GM10248 (cell line): ENCODE results near the gene TSC22D2.

Source experiments
- CTCF ChIA-PET: fragments of 300-600 bp; sonication (Branson Sonifier 250); formaldehyde crosslinking; extraction: SDS; loops from one replicate; lab custom pipeline; 2021; ENCODE audit warnings: antibody characterized with exemption; lab: Yijun Ruan, JAX
- POLR2A ChIA-PET: fragments of 350-650 bp; sonication (Branson Sonifier 250); formaldehyde crosslinking; extraction: SDS; loops from one replicate; lab custom pipeline; 2020; ENCODE audit warnings: antibody characterized with exemption; lab: Yijun Ruan, JAX
- DNase-seq: peaks from one replicate; pipeline ENCODE4 v3.0.0; 2012; ENCODE audit errors: extremely low spot score
- TF ChIP-seq, protein P1 (sequence below): IDR thresholded peaks from 2 replicates; pipeline ENCODE4 v1.5.1; 2012; ENCODE audit warnings: mild to moderate bottlenecking, low read depth; ENCODE audit errors: extremely low read depth, missing control alignments, control extremely low read depth

The TSC22D2 gene

GRCh38 chr3:150429767-150430671 lies 21.9 kb downstream of the TSC22D2 start:
- TF ChIP-seq, protein P1, sequence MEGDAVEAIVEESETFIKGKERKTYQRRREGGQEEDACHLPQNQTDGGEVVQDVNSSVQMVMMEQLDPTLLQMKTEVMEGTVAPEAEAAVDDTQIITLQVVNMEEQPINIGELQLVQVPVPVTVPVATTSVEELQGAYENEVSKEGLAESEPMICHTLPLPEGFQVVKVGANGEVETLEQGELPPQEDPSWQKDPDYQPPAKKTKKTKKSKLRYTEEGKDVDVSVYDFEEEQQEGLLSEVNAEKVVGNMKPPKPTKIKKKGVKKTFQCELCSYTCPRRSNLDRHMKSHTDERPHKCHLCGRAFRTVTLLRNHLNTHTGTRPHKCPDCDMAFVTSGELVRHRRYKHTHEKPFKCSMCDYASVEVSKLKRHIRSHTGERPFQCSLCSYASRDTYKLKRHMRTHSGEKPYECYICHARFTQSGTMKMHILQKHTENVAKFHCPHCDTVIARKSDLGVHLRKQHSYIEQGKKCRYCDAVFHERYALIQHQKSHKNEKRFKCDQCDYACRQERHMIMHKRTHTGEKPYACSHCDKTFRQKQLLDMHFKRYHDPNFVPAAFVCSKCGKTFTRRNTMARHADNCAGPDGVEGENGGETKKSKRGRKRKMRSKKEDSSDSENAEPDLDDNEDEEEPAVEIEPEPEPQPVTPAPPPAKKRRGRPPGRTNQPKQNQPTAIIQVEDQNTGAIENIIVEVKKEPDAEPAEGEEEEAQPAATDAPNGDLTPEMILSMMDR: no peak
- DNase-seq: no peak
- CTCF ChIA-PET: interaction anchor here (0.7 to 2.1 kb wide), 8 partner anchors 9 to 66 kb away, joined by 3 to 13 read pairs (median 5); partner anchors contain the start of gene TSC22D2
- POLR2A ChIA-PET: interaction anchor here (0.7 kb wide), 1 partner anchor 108 kb away, joined by 4 read pairs; no protein-coding TSS in a partner anchor

- CTCF ChIA-PET: interaction anchor here (0.9 to 2.5 kb wide), 9 partner anchors 8 to 62 kb away, joined by 3 to 13 read pairs (median 5); no protein-coding TSS in a partner anchor
- no peak for DNase-seq
- POLR2A ChIA-PET: interaction anchor here (2.4 kb wide), 1 partner anchor 24 kb away, joined by 8 read pairs; no protein-coding TSS in a partner anchor
- TF ChIP-seq, protein P1: no peak
Observed at GRCh38 chr3:150433347-150433746, 25.2 kb downstream of the TSC22D2 start.

DNA sequence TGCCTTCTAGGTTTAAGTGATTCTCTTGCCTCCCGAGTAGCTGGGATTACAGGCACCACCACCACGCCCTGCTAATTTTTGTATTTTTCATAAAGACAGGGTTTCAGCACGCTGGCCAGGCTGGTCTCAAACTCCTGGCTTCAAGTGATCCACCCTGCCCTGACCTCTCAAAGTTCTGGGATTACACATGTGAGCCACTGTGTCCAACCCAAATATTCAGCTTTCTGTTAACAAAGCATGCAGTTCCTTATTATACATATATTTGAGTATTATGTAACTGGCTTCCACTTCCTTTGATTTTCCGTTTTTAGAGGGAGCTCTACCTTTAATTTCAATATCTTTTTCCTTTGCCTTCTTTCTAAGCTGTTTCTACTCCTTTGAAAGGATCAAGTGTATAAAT lies 26.1 kb downstream of the TSC22D2 start:
- TF ChIP-seq, protein P1: no peak
- POLR2A ChIA-PET: interaction anchor here (2.4 kb wide), 1 partner anchor 25 kb away, joined by 8 read pairs; no protein-coding TSS in a partner anchor
- CTCF ChIA-PET: interaction anchor here (0.9 to 2.5 kb wide), 11 partner anchors 9 to 626 kb away, joined by 3 to 13 read pairs (median 3); no protein-coding TSS in a partner anchor
- no peak for DNase-seq

DNA sequence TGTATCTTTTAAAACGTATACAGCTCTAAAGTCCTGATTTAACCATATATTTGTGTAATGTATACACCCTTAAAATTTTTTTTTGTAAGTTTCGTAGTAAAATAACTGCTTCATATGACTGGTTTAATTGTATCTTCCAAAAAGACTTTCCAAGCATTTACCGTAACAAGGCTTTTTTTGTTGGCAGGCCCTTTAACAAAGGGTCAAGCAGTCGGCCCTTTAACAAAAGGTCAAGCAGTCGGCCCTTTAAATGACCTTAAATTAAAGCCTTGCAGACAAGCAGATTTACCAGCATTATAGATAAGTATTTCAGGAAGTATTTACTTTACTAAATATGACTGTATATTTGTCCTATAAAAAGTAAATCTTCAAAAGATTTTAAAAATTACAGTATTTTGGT lies 28.1 kb downstream of the TSC22D2 start:
- no peak for DNase-seq
- TF ChIP-seq, protein P1: no peak
- POLR2A ChIA-PET: no interaction called here
- CTCF ChIA-PET: interaction anchor here (1.1 to 1.7 kb wide), 2 partner anchors 27 to 59 kb away, joined by 4 read pairs; no protein-coding TSS in a partner anchor

DNA sequence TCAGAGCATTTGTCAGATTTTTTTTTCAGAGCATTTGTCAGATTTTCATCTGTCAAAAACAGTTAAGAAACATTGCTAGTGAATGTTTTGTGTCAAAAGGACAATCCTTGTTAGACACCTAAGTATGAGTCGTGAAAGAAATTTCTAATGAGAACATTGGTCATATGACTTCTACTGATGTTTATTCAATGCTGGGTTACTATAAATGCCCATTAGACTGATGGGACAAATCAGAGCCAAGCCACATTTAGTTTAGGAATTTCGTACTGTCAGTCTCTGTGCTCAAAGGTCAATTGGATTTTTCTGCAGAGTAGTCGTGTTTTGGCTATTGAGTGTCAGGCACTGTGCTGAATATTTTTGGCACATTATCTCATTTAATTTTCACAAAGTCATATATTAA lies 31.6 kb downstream of the TSC22D2 start:
- DNase-seq: no peak
- POLR2A ChIA-PET: no interaction called here
- CTCF ChIA-PET: interaction anchor here (1.1 to 1.3 kb wide), 4 partner anchors 9 to 30 kb away, joined by 3 to 5 read pairs (median 4); no protein-coding TSS in a partner anchor
- TF ChIP-seq, protein P1: no peak

DNA sequence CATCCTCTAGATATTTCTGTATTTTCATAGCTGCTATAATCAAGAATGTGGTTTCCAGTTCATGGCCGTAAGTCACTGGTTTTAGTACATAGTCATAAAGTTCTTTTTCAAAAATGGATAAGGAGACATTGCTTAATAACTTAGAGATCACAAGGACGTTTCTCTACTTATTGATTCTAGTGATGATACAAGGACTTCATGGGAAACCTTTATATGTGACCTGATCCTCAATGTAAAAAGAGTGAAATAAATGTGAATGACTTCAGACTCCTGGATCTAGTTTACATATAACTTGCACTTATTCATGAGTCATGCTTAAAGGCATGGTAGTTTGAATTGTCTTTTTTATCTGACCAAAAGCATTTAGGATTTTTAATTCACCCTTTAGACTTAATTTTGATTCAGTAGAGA lies 35.2 kb downstream of the TSC22D2 start:
- CTCF ChIA-PET: interaction anchor here (1.7 kb wide), 1 partner anchor 9 kb away, joined by 9 read pairs; no protein-coding TSS in a partner anchor
- DNase-seq: no peak
- POLR2A ChIA-PET: no interaction called here
- TF ChIP-seq, protein P1: no peak
